Muscle of leg (tissue), 11 donors: Measurements from ENCODE around the gene EIF5AL1. TPM values are rescaled to one million over a fixed set of nuclear protein-coding genes. Genes with fewer than 3 reads are reported as not detected.
"Not testable (repeated sequence)": the region's sequence is repeated elsewhere in the genome, so short reads cannot be mapped to it uniquely, and the experiment has no call there.

Experiments
- DNase-seq: peaks from one replicate; pipeline ENCODE4 v3.0.0; 2013
- H3K27ac ChIP-seq: one replicate; pipeline ENCODE4 v1.5.1; 2013; ENCODE audit warnings: mild to moderate bottlenecking, low read length, control low read depth
- H3K27me3 ChIP-seq: one replicate; pipeline ENCODE4 v1.6.1; 2013; ENCODE audit warnings: low read length; ENCODE audit not compliant: control insufficient read depth, insufficient read depth
- H3K36me3 ChIP-seq: one replicate; pipeline ENCODE4 v1.6.1; 2013; ENCODE audit warnings: low read length; ENCODE audit not compliant: control insufficient read depth, insufficient read depth
- H3K4me1 ChIP-seq: one replicate; pipeline ENCODE4 v1.6.1; 2013; ENCODE audit warnings: low read length; ENCODE audit not compliant: control insufficient read depth, insufficient read depth
- H3K4me3 ChIP-seq: one replicate; pipeline ENCODE4 v1.5.1; 2013; ENCODE audit warnings: low read length, control low read depth
- H3K9me3 ChIP-seq: replicated peaks from 2 replicates; pipeline ENCODE4 v1.6.1; 2013; ENCODE audit warnings: low read depth, low read length; ENCODE audit not compliant: control insufficient read depth
- WGBS: methylation state at CpG from one replicate; pipeline ENCODE4 v1.1.5; 2013; ENCODE audit warnings: missing lambda C conversion rate; ENCODE audit not compliant: insufficient coverage; 5-methylcytosine and 5-hydroxymethylcytosine counted together
- polyA plus RNA-seq, 8 donors: library from polyadenylated mRNA; unstranded; fragments of 120-200 nt; gene quantifications; one replicate each; pipeline versions ENCODE4 v1.2.1 to v1.2.3, GENCODE V29; 2013; ENCODE audit warnings: inconsistent platforms in 1 of 8, low replicate concordance in 1 of 8; ENCODE audit not compliant: insufficient read length in 8 of 8, insufficient read depth in 1 of 8
- total RNA-seq: library from RNA; stranded (reverse); fragments of 120-200 nt; gene quantifications from one replicate; pipeline ENCODE4 v1.2.4, GENCODE V29; 2013

Gene EIF5AL1
- total and polyA plus RNA-seq, 9 donors, result 0.13 to 4.3 (median 1.6) TPM

DNA sequence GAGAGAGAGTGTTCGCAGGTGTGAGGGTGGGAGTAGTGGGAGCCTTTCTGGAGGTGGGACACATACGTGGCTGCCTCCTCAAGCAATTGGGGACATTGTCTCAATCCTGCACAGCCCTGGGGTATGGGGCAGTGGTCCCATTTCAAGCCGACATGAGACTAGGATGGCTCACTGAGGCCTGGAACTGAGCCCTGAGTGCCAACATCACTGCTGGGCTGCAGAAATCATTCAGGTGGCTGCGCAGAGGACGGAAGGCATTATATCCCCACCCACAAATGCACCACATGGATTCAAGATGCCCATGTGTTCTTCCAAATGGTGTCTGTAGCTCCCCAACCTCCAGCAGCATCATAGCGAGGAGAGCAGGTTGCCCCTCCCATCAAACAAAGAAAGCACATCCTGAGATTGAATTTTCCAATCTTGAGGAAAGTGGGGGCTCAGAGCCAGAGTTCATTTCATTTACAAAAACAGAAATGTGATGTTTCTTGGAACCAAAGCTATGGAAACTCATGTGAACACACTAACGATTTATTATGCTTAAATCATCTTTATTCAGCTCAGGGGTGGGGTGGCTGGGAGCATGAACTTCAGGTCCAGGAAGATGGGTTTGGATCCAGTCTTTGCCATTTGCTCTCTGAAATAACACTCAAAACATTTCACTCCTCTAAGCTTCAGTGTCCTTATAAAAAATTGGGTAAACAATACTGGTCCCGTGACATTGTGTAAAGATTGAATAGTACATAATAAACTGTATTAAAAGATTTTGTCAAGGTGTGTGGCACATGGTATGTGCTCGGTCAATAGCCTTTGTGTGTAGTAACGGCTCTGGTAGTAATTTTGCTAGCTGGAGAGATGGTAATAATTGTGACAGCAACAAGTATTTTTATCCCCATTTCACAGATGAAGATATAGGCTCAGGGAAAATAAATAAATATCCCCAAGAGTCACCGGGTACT is 43.3 kb downstream of the EIF5AL1 start:
- peak; percentile 60 for DNase-seq
- H3K27ac ChIP-seq, result no peak overlapping the region
- no peaks in the 10 kb centered on the region for H3K9me3 ChIP-seq
- H3K4me1 ChIP-seq, result peaks cover 8% of the 10 kb centered on the region
- no peaks in the 10 kb centered on the region for H3K36me3 ChIP-seq
- H3K27me3 ChIP-seq, result no peaks in the 10 kb centered on the region
- WGBS, result 70% methylated on average over 5 of the region's 11 CpGs
- no peak overlapping the region for H3K4me3 ChIP-seq

DNA sequence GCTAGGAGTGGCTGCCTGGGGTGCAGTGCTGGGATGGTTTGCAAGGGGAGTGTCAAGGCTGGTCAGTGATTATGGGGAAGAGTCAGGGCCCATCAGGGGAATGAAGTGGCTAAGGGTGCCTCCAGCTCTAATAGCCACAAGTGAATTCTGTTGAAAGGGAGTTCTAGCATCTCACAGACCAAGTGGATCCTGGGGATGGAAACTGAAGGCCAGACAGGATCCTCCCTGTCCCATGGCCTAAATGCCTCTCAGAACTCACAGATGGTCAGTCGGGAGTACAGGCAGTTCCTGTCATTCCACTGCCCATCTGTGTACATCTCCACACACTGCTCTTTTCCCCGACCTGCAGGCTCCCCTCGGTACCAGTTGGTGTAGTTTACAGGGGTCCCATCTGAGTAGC is 44.6 kb downstream of the EIF5AL1 start:
- not testable (repeated sequence) for H3K4me1 ChIP-seq, H3K27me3 ChIP-seq, H3K36me3 ChIP-seq, H3K27ac ChIP-seq, DNase-seq, H3K4me3 ChIP-seq, H3K9me3 ChIP-seq
- WGBS, result no CpG with 5 or more reads among the region's 3 CpGs

DNA sequence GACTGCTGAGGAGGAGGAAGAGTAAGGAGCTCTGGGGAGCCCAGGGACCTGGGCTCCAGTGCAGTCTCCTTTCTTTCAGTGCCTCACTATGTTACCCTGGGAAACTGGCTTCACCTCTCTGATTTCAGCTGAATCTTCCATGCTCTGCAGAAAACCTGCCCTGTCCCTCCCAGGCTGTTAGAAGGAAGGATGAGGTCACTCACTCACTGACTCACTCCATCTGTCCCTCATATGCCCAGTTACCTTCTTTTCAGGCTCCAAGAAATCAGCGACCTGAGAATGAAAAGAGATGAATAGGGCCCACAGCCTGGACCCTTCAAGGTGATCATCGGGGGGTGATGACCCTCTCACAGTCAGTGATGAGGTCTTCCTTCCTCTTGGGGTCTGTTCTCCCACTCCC is 47.4 kb downstream of the EIF5AL1 start:
- H3K36me3 ChIP-seq, result no peaks in the 10 kb centered on the region
- H3K9me3 ChIP-seq, result no peaks in the 10 kb centered on the region
- H3K4me3 ChIP-seq, result no peak overlapping the region
- no CpG with 5 or more reads among the region's 2 CpGs for WGBS
- no peak overlapping the region for H3K27ac ChIP-seq
- DNase-seq, result no peak
- H3K27me3 ChIP-seq, result peaks cover 5% of the 10 kb centered on the region
- H3K4me1 ChIP-seq, result peaks cover 5% of the 10 kb centered on the region

DNA sequence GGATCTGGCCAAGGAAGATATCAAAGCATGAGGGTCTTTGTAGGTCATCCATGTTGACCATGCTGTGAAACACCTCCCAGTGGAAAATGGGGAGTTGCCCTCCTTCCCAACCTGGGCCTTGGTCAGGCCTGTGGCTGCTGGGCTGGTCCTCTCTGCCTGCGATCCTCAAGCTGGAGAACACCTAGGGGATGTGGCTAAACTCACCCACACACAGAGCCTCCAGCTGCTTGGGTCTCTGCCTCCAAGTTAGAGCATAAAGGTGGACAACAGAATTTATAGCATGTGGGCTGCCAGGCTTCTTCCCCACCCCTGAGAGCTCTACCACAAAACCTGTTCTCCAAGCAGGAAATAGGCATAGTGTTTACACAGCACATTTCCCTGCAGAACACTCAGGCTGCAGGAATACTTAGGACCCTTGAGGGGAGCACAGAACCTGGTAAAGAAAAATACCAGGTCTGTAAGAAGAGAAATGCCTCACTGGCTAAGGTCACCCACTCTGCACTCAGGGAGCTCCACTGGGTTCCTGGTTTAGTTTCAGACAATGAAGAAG is 47.9 kb downstream of the EIF5AL1 start, which contains the start of gene SFTPA2:
Gene SFTPA2 (minus strand): TSS at position 248 of the 550 bp plus-strand sequence. CDS start 924 bp downstream, outside the sequence.
- WGBS, result no CpG with 5 or more reads among the region's 1 CpG
- H3K27ac ChIP-seq, result no peak within 1 kb of the TSS
- no peaks in the 10 kb centered on the region for H3K36me3 ChIP-seq
- peaks cover 5% of the 10 kb centered on the region for H3K4me1 ChIP-seq
- no peak within 1 kb of the TSS for H3K4me3 ChIP-seq
- no peaks in the 10 kb centered on the region for H3K9me3 ChIP-seq
- DNase-seq, result no peak
- H3K27me3 ChIP-seq, result peaks cover 5% of the 10 kb centered on the region

DNA sequence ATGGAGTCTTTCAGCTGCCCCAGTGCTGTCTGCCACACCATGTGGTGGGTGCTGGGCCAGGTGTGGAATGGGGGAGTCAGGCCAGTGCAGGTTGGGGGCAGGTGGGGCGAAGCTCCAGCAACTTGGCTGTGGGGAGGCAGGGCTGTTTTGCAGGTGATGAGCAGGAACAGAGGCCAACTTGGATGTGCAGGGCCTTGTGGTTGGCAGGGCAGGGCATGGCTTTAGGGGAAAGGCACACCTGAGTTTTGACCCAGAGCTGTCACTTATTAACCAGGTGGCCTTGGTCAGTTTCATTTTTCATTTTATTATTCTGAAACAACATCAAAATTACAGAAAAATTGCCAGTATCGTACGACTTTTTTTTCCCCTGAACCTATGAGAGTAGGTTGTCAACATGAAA is 48.9 kb downstream of the EIF5AL1 start:
- H3K27me3 ChIP-seq, result peaks cover 5% of the 10 kb centered on the region
- WGBS, result 100% methylated on average over 1 of the region's 3 CpGs
- H3K27ac ChIP-seq, result no peak overlapping the region
- no peaks in the 10 kb centered on the region for H3K36me3 ChIP-seq
- peaks cover 5% of the 10 kb centered on the region for H3K4me1 ChIP-seq
- no peak for DNase-seq
- no peak overlapping the region for H3K4me3 ChIP-seq
- H3K9me3 ChIP-seq, result no peaks in the 10 kb centered on the region

DNA sequence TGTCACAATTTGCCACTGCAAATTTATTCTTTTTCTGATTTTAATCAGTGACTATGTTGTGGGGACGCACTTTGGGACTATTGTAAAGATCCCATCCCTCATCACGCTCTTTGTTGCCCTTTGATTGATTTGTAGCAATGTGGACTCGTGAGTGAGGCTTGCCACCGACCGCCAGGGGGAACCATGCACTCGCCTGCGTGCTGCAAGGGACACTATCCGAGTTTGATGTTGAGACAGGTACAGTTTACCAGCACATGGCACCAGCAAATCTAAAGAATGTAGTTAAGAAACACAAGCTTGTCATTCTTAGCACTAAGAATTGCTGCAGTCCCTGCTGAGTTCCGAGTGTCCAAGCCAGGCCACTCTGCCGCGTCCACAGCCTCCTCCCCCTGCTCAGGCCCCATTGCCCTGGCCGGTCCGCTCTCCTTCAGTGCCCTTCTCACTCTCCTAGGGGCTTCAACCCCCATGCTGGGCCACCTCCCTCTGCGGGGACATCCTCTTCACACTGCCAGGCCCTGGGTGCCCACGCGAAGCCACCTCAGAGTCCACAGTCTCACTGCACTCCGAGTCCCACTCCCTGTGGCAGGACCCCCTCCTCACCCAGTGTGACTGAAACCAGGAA is 49.9 kb downstream of the EIF5AL1 start:
- H3K4me1 ChIP-seq, result peaks cover 5% of the 10 kb centered on the region
- H3K36me3 ChIP-seq, result no peaks in the 10 kb centered on the region
- no peaks in the 10 kb centered on the region for H3K9me3 ChIP-seq
- H3K27ac ChIP-seq, result no peak overlapping the region
- no peak overlapping the region for H3K4me3 ChIP-seq
- peaks cover 5% of the 10 kb centered on the region for H3K27me3 ChIP-seq
- WGBS, result 10% methylated on average over 16 of the region's 17 CpGs
- peak; percentile 60 for DNase-seq

DNA sequence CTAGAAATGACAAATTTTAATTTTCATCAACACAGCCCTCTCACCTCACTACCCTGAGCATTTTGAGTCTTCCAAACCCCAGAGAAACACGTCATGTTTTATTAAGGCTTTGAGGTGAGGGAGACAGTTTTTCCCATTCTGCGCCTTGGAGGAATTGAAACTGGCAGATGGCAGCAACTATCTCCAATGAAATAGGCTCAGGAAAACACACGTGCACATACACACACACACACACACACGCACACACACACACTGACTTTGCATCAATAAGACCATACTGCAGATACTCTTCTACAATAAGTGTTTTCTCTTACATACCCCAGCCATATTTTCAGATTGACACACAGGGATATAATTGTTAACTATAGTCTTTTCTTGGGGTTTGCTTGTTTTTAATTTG is 51.1 kb downstream of the EIF5AL1 start:
- H3K4me1 ChIP-seq, result peaks cover 5% of the 10 kb centered on the region
- no peak overlapping the region for H3K27ac ChIP-seq
- DNase-seq, result peak; percentile 23
- 33% methylated on average over 1 of the region's 4 CpGs for WGBS
- H3K36me3 ChIP-seq, result no peaks in the 10 kb centered on the region
- no peaks in the 10 kb centered on the region for H3K9me3 ChIP-seq
- no peak overlapping the region for H3K4me3 ChIP-seq
- H3K27me3 ChIP-seq, result peaks cover 5% of the 10 kb centered on the region

Other genes with a start within 250 kb of the EIF5AL1 start
- gene PPIF, start 165.1 kb upstream of the EIF5AL1 start, total RNA-seq, result 8.3 TPM
- gene PPIF, start 165.1 kb upstream of the EIF5AL1 start, polyA plus RNA-seq, result 10 to 100 TPM; 21.4 to 28.6 (median 25.1) TPM
- gene ZCCHC24, start 66.9 kb upstream of the EIF5AL1 start, total RNA-seq, result 25.0 TPM
- gene ZCCHC24, start 66.9 kb upstream of the EIF5AL1 start, polyA plus RNA-seq, result 10 to 100 TPM; 44.8 to 65.5 (median 56.3) TPM
- not detected for gene SFTPA2, start 47.9 kb downstream of the EIF5AL1 start, total RNA-seq
- under 1 TPM in 3 of 8 donors, not detected in 5; 0.05 to 0.69 (median 0.06) TPM for gene SFTPA2, start 47.9 kb downstream of the EIF5AL1 start, polyA plus RNA-seq
- gene SFTPA1, start 98.4 kb downstream of the EIF5AL1 start, total RNA-seq, result not detected
- 1 to 10 TPM in 1 of 8 donors, not detected in 7; 3.1 TPM for gene SFTPA1, start 98.4 kb downstream of the EIF5AL1 start, polyA plus RNA-seq
- gene NUTM2B, start 190.7 kb downstream of the EIF5AL1 start, total RNA-seq, result 0.75 TPM
- 1 to 10 TPM; 1.3 to 2.8 (median 2.0) TPM for gene NUTM2B, start 190.7 kb downstream of the EIF5AL1 start, polyA plus RNA-seq